HCT116 (cell line): ENCODE results near the gene FAM131C.

ENCODE experiments used
- ATF3 ChIP-seq: IDR thresholded peaks from 2 replicates; pipeline ENCODE4 v1.6.1; 2012
- CTCF ChIP-seq, 3 experiments: fragments of 200-600 bp in 1 of 3; sonication (generic) in 1 of 3; IDR thresholded peaks in 2 of 3; conservative IDR thresholded peaks in 1 of 3; 2 replicates each; pipeline ENCODE4 v1.5.1; 2012 to 2017; ENCODE audit warnings: low read depth in 2 of 3, low read length in 2 of 3, antibody characterized with exemption in 1 of 3, borderline replicate concordance in 1 of 3, control low read depth in 1 of 3, mild to moderate bottlenecking in 1 of 3, mixed read lengths in 1 of 3, mixed run types in 1 of 3, moderate library complexity in 1 of 3; ENCODE audit not compliant: insufficient read depth in 1 of 3
- EZH2 ChIP-seq: fragments of 200-600 bp; sonication (generic); IDR thresholded peaks from 2 replicates; pipeline ENCODE4 v1.6.1; 2017; ENCODE audit warnings: antibody characterized with exemption, mixed run types
- POLR2A ChIP-seq: IDR thresholded peaks from 2 replicates; pipeline ENCODE4 v1.7.0; 2011; ENCODE audit warnings: borderline replicate concordance; ENCODE audit not compliant: insufficient read depth, insufficient read length; ENCODE audit errors: extremely low read depth
- SP1 ChIP-seq: IDR thresholded peaks from 2 replicates; pipeline ENCODE4 v1.6.1; 2012; ENCODE audit warnings: low read depth
- SRF ChIP-seq: IDR thresholded peaks from 2 replicates; pipeline ENCODE4 v1.6.1; 2012; ENCODE audit warnings: low read depth
- YY1 ChIP-seq: IDR thresholded peaks from 2 replicates; pipeline ENCODE4 v1.6.1; 2011; ENCODE audit warnings: low read length, low read depth, moderate library complexity, mild to moderate bottlenecking; ENCODE audit not compliant: insufficient replicate concordance; ENCODE audit errors: extremely low read depth

- TF ChIP-seq EZH2 (no peak), CTCF (IDR thresholded peaks at IDR 0.05 in 2 of 3, conservative IDR thresholded peaks at IDR 0.05 in 1 of 3; ENCODE audit: borderline replicate concordance in 1 of 3, insufficient read depth in 1 of 3, low read depth in 2 of 3, low read length in 2 of 3) (no peak; a peak in 1 of 6 replicates), SRF (no peak), ATF3 (no peak), YY1 (no peak), SP1 (no peak), POLR2A (no peak)
Measured at GRCh38 chr1:16072616-16073484, 601 bp downstream of the FAM131C start.
